Upper lobe of right lung (tissue), 1 donor: ENCODE results near the gene ING3. TPM values are rescaled to one million over a fixed set of nuclear protein-coding genes. Genes with fewer than 3 reads are reported as not detected.
"Not testable (repeated sequence)": the region's sequence is repeated elsewhere in the genome, so short reads cannot be mapped to it uniquely, and the experiment has no call there.

Experiments used
- ATAC-seq: fragments of 200-7000 bp; cut with Tn5 transposase; one replicate; pipeline ENCODE4 v1.9.1; 2020; ENCODE audit warnings: mild to moderate bottlenecking, moderate library complexity
- DNase-seq: peaks from one replicate; pipeline ENCODE4 v3.0.0-alpha.2; 2020
- H3K27ac ChIP-seq: fragments of 200-600 bp; one replicate; pipeline ENCODE4 v1.8.0; 2022
- H3K27me3 ChIP-seq: fragments of 200-600 bp; one replicate; pipeline ENCODE4 v1.8.0; 2022; ENCODE audit warnings: mild to moderate bottlenecking
- H3K36me3 ChIP-seq: fragments of 200-600 bp; one replicate; pipeline ENCODE4 v1.8.0; 2022
- H3K4me1 ChIP-seq: fragments of 200-600 bp; one replicate; pipeline ENCODE4 v1.8.0; 2022
- H3K4me3 ChIP-seq: fragments of 200-600 bp; one replicate; pipeline ENCODE4 v1.8.0; 2022; ENCODE audit warnings: mild to moderate bottlenecking
- H3K9me3 ChIP-seq: fragments of 200-600 bp; one replicate; pipeline ENCODE4 v1.8.0; 2022
- CTCF ChIP-seq: fragments of 200-600 bp; IDR thresholded peaks from one replicate; pipeline ENCODE4 v1.8.0; 2022; ENCODE audit warnings: antibody characterized with exemption
- intact Hi-C: fragments of 100-400 bp; cut with DNase I; formaldehyde crosslinking; loops from one replicate; pipeline ENCODE4 v1.11.0; 2022
- total RNA-seq: library from RNA; stranded (reverse); fragmentation: NEBNext Ultra II Directional; extraction: Animal tissue kit (Norgen Biotek cat#: 25700); gene quantifications from one replicate; pipeline ENCODE4 v1.2.1, GENCODE V29; 2021
- donor health status: DM: no; HTN: yes; CAD: no; lungs with severe emphysema.

ING3 gene
- total RNA-seq, 1 donor from 2014 or later: 17.9 TPM

GRCh38 chr7:120981117-120981516 lies 30.5 kb downstream of the ING3 start:
- H3K4me3 ChIP-seq: no peak overlapping the region
- DNase-seq (no peak), ATAC-seq (no peak)
- peaks cover 11% of the 10 kb centered on the region for H3K36me3 ChIP-seq
- no peaks in the 10 kb centered on the region for H3K4me1 ChIP-seq
- no peak overlapping the region for H3K27ac ChIP-seq
- intact Hi-C loops: no loop called here
- TF ChIP-seq CTCF: no peak
- H3K27me3 ChIP-seq: no peaks in the 10 kb centered on the region
- H3K9me3 ChIP-seq: no peaks in the 10 kb centered on the region

- no peaks in the 10 kb centered on the region for H3K9me3 ChIP-seq
- H3K27ac ChIP-seq: no peak overlapping the region
- no peak overlapping the region for H3K4me3 ChIP-seq
- no peak for TF ChIP-seq CTCF
- H3K27me3 ChIP-seq: no peaks in the 10 kb centered on the region
- H3K36me3 ChIP-seq: peaks cover 2% of the 10 kb centered on the region
- ATAC-seq: no peak
- H3K4me1 ChIP-seq: no peaks in the 10 kb centered on the region
- DNase-seq: no peak
- intact Hi-C loops: no loop called here
Measured at GRCh38 chr7:120981888-120982615, 31.5 kb downstream of the ING3 start.

- H3K36me3 ChIP-seq, intact Hi-C loops, H3K27ac ChIP-seq, ATAC-seq, H3K27me3 ChIP-seq, DNase-seq, H3K4me3 ChIP-seq, H3K4me1 ChIP-seq, H3K9me3 ChIP-seq: not testable (repeated sequence)
Measured at GRCh38 chr7:120983592-120983991, 33.0 kb downstream of the ING3 start.

GRCh38 chr7:120984406-120984805 lies 33.8 kb downstream of the ING3 start:
- intact Hi-C loops: no loop called here
- ATAC-seq (no peak), DNase-seq (no peak)
- H3K4me1 ChIP-seq: peaks cover 9% of the 10 kb centered on the region
- no peaks in the 10 kb centered on the region for H3K27me3 ChIP-seq
- no peak overlapping the region for H3K4me3 ChIP-seq
- H3K27ac ChIP-seq: no peak overlapping the region
- H3K9me3 ChIP-seq: no peaks in the 10 kb centered on the region
- no peak for TF ChIP-seq CTCF
- H3K36me3 ChIP-seq: no peaks in the 10 kb centered on the region

- H3K4me3 ChIP-seq: no peak overlapping the region
- TF ChIP-seq CTCF: no peak
- H3K27me3 ChIP-seq: no peaks in the 10 kb centered on the region
- no peaks in the 10 kb centered on the region for H3K9me3 ChIP-seq
- DNase-seq: no peak
- ATAC-seq: no peak
- intact Hi-C loops: loop anchor here (5.0 kb wide), 1 partner anchor 97 kb away; no protein-coding TSS in a partner anchor
- no peaks in the 10 kb centered on the region for H3K36me3 ChIP-seq
- peaks cover 9% of the 10 kb centered on the region for H3K4me1 ChIP-seq
- no peak overlapping the region for H3K27ac ChIP-seq
Measured at GRCh38 chr7:120985130-120985758, 34.7 kb downstream of the ING3 start.

GRCh38 chr7:120985839-120986238 lies 35.3 kb downstream of the ING3 start:
- Histone ChIP-seq H3K9me3 (no peaks in the 10 kb centered on the region), H3K4me1 (peaks cover 9% of the 10 kb centered on the region), H3K36me3 (no peaks in the 10 kb centered on the region), H3K27ac (no peak overlapping the region), H3K4me3 (no peak overlapping the region), H3K27me3 (no peaks in the 10 kb centered on the region)
- ATAC-seq: no peak
- no peak for DNase-seq
- intact Hi-C loops: loop anchor here (5.0 kb wide), 1 partner anchor 96 kb away; no protein-coding TSS in a partner anchor
- no peak for TF ChIP-seq CTCF
